ENCODE results near the gene FBXW12.

DNA sequence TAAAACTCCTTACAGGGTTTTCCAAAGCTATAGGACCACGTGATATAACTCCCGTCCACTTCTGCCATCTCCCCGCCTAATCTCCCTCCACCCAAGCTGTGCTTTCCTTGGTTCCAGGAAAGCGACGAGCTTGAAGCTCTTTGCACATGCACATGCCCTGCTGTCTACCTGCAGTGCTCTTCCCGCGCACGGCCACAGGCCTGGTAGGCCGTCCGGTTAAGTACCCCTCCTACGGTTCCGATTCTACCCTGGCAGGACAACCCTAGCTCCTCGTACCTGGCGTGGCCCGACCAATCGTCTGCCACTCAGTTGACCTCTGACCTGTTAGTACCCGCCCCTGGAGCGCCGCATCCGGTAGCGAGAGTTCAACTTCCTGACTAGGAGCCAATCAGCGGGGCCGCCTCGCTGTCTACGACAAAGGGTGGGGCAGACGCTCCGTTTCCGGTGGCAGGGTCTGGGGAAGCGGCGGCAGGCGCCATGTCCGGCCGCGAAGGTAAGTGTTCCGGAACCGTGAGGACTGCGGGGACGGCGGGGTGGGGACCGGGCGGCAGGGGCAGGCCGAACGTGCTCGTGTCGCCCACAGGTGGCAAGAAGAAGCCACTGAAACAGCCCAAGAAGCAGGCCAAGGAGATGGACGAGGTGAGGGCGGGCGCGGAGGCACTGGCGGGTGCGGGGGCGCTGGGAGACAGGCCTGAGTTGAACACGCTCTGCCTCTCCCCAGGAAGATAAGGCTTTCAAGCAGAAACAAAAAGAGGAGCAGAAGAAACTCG, 68.0 kb downstream of the FBXW12 start, which contains the start of the genes CCDC51 and TMA7:
- TF ChIP-seq, protein P1, sequence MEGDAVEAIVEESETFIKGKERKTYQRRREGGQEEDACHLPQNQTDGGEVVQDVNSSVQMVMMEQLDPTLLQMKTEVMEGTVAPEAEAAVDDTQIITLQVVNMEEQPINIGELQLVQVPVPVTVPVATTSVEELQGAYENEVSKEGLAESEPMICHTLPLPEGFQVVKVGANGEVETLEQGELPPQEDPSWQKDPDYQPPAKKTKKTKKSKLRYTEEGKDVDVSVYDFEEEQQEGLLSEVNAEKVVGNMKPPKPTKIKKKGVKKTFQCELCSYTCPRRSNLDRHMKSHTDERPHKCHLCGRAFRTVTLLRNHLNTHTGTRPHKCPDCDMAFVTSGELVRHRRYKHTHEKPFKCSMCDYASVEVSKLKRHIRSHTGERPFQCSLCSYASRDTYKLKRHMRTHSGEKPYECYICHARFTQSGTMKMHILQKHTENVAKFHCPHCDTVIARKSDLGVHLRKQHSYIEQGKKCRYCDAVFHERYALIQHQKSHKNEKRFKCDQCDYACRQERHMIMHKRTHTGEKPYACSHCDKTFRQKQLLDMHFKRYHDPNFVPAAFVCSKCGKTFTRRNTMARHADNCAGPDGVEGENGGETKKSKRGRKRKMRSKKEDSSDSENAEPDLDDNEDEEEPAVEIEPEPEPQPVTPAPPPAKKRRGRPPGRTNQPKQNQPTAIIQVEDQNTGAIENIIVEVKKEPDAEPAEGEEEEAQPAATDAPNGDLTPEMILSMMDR (IDR thresholded peaks at IDR 0.05), result peak in 3 of 6 experiments; percentile 11 to 18 (median 12)
- TF ChIP-seq POLR2AphosphoS5 (IDR thresholded peaks at IDR 0.05) (peak; percentile 99), POLR2A (IDR thresholded peaks at IDR 0.05) (peak; percentile 60 to 97 (median 92))
